GM12865 (cell line): ENCODE data around the gene IL20.
A peak's percentile ranks its signal among the peaks of the same experiment; 100 is the strongest.

Experiments
- DNase-seq: peaks from one replicate; pipeline ENCODE4 v3.0.0; 2010; ENCODE audit warnings: low read depth
- H3K4me3 ChIP-seq: 2 replicates; pipeline ENCODE4 v1.5.1; 2011; ENCODE audit warnings: mild to moderate bottlenecking, low read depth, low read length, control low read depth
- CTCF ChIP-seq: IDR thresholded peaks from 2 replicates; pipeline ENCODE4 v1.5.1; 2011; ENCODE audit warnings: low read length, control low read depth, low read depth, inconsistent platforms; ENCODE audit not compliant: insufficient read depth; ENCODE audit errors: missing control alignments

IL20 gene

GRCh38 chr1:206873603-206874188 lies 8.3 kb downstream of the IL20 start:
- H3K4me3 ChIP-seq = no peak overlapping the region
- no peak for TF ChIP-seq CTCF
- DNase-seq = no peak

- no peak overlapping the region for H3K4me3 ChIP-seq
- TF ChIP-seq CTCF = no peak
- no peak for DNase-seq
These were observed 10.4 kb downstream of the IL20 start for GRCh38 chr1:206875752-206876377.

- no peak for DNase-seq
- H3K4me3 ChIP-seq = no peak overlapping the region
- no peak for TF ChIP-seq CTCF
These were observed 13.0 kb downstream of the IL20 start for GRCh38 chr1:206878456-206878855.

GRCh38 chr1:206880314-206880713 lies 14.9 kb downstream of the IL20 start:
- no peak overlapping the region for H3K4me3 ChIP-seq
- no peak for TF ChIP-seq CTCF
- DNase-seq = no peak

- peak; percentile 6 for TF ChIP-seq CTCF
- H3K4me3 ChIP-seq = no peak overlapping the region
- DNase-seq = no peak
These were observed 17.1 kb downstream of the IL20 start for GRCh38 chr1:206882555-206882954.

- no peak overlapping the region for H3K4me3 ChIP-seq
- no peak for DNase-seq
- no peak for TF ChIP-seq CTCF
These were observed 17.7 kb downstream of the IL20 start for GRCh38 chr1:206883160-206883559.

GRCh38 chr1:206883876-206884275 lies 18.5 kb downstream of the IL20 start:
- no peak overlapping the region for H3K4me3 ChIP-seq
- TF ChIP-seq CTCF = no peak
- no peak for DNase-seq
